CD4-positive, alpha-beta T cell treated with Interleukin-15 for 1 hour (primary cell): ENCODE results near the gene JTB.

Experiments
- DNase-seq: peaks from one replicate; pipeline ENCODE4 v3.0.0-alpha.2; 2020

JTB gene

GRCh38 chr1:153929981-153930948 is 47.2 kb downstream of the JTB start:
- DNase-seq, result no peak

- no peak for DNase-seq
Measured at GRCh38 chr1:153929426-153929825, 48.0 kb downstream of the JTB start.

- no peak for DNase-seq
Measured at GRCh38 chr1:153928791-153929341, 48.6 kb downstream of the JTB start.

- DNase-seq, result no peak
Measured at GRCh38 chr1:153928245-153928644, 49.2 kb downstream of the JTB start.

GRCh38 chr1:153926405-153926804 is 51.1 kb downstream of the JTB start:
- no peak for DNase-seq
